ENCODE results near the gene SCML2.
A peak's percentile ranks its signal among the peaks of the same experiment; 100 is the strongest.

Gene SCML2

DNA sequence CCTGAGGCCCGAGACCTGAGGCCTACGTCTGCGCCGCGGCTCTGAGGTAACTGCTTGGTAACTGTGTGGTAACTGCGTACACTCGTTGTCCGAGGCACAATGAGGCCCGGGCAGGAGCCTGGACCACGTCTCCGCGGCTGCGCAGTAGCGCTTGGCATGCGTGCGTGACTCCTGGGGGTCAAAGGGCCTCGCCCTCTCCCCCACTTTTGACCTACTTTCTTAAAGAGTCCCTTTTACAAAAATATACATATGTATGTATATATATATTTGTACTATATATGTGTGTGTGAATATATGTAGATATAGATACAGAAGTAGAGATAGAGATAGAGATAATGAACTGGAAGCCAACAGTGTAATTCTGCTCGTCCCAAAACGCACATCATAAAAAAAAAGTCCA lies 133.7 kb downstream of the SCML2 start, which contains the start of gene BEND2:
Gene BEND2 (minus strand): TSS at position 101 of the 400 bp plus-strand sequence. CDS start 136 bp downstream, outside the sequence.
- DNase-seq (ENCODE audit: low read depth) = no peak
- no peak for TF ChIP-seq CTCF (conservative IDR thresholded peaks at IDR 0.05; ENCODE audit: low read length)
- H3K4me3 ChIP-seq (ENCODE audit: low read length) = no peak within 1 kb of the TSS

GRCh38 chrX:18210470-18210869 lies 144.0 kb downstream of the SCML2 start:
- no peak overlapping the region for H3K4me3 ChIP-seq (ENCODE audit: low read length)
- DNase-seq (ENCODE audit: low read depth) = peak; percentile 1
- TF ChIP-seq CTCF (conservative IDR thresholded peaks at IDR 0.05; ENCODE audit: low read length) = no peak

GRCh38 chrX:18206657-18207056 lies 147.8 kb downstream of the SCML2 start:
- H3K4me3 ChIP-seq (ENCODE audit: low read length) = no peak overlapping the region
- TF ChIP-seq CTCF (conservative IDR thresholded peaks at IDR 0.05; ENCODE audit: low read length) = no peak
- no peak for DNase-seq (ENCODE audit: low read depth)

- H3K4me3 ChIP-seq (ENCODE audit: low read length) = no peak overlapping the region
- no peak for TF ChIP-seq CTCF (conservative IDR thresholded peaks at IDR 0.05; ENCODE audit: low read length)
- DNase-seq (ENCODE audit: low read depth) = no peak
These were observed 150.9 kb downstream of the SCML2 start for GRCh38 chrX:18203631-18204030.

GRCh38 chrX:18194688-18195087 lies 159.8 kb downstream of the SCML2 start:
- TF ChIP-seq CTCF (conservative IDR thresholded peaks at IDR 0.05; ENCODE audit: low read length) = no peak
- H3K4me3 ChIP-seq (ENCODE audit: low read length) = no peak overlapping the region
- no peak for DNase-seq (ENCODE audit: low read depth)

All from AG10803 (cell line).